ENCODE data around the gene FAM110A. TPM values are rescaled to one million over a fixed set of nuclear protein-coding genes. Genes with fewer than 3 reads are reported as not detected.

FAM110A gene
- total and polyA plus RNA-seq, 11 donors, result 1.2 to 8.1 (median 2.3) TPM

DNA sequence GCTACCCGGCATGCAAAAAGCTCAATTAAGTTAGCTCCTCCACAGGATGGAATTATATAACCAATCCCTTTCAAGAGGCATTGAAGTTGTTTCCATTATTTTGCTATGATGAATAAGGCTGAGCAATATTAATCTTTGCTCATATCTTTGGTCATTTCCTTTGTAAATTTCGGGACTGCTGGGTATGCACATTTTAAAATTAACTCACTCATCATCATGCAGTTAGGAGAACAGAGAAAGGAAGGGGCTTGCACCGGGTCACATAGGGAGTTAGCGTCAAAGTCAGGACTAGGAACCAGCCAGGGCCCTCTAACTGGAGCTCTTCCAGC, 430 bp upstream of the FAM110A start:
- TF ChIP-seq POLR2A (IDR thresholded peaks at IDR 0.05), result no peak
- no peak for TF ChIP-seq CTCF (IDR thresholded peaks at IDR 0.05)
- Histone ChIP-seq H3K27me3 (no peaks in the 10 kb centered on the region), H3K4me3 (peak overlapping the region; percentile 24 to 97 (median 81)), H3K36me3 (no peaks in the 10 kb centered on the region), H3K4me1 (peaks cover 0 to 45% (median 22%) of the 10 kb centered on the region in 12 donors), H3K9me3 (peaks cover 0 to 5% (median 0%) of the 10 kb centered on the region in 12 donors), H3K27ac (peak overlapping the region; percentile 49 to 96 (median 84))
- ATAC-seq (no peak), DNase-seq (no peak)
- intact Hi-C loops (cut with DNase I), result loop anchor here in 3 of 10 donors (5.0 to 10.0 kb wide), 3 partner anchors 284 to 562 kb away; partner anchors contain the start of genes CSNK2A1 (in 1 of the 3), FKBP1A (in 1 of the 3) and PSMF1 (in 1 of the 3)
- WGBS, 4 donors, result 3 to 7% (median 4%) methylated on average over 4 of the region's 4 CpGs

DNA sequence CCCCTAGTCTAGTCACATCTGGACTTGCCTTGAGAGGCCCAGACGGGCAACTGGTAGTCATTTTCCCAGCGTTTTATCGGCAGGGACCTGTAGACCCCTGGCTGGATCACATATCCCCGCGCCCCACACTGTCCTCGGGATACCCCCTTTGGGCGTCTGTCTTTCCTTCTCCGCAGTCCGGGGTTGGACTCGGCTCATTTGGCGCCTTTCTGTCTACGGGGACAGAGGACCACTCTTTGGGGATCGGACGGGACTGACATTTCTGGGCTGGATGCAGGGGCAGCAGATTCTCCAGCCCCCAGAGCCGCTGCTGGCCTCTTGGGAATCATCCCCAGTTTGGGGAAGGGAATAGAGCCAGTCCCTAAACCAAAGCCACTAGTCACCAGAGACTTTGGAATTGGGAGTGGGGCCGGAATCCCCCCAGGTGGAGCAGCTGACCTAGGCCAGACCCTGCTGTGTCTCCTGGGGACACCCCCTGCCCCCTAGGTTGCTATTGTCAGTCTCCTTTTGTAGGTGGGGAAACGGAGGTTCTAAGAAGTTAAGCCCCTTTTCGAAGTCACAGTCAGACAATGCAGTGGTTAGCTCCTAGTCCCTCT, 734 bp downstream of the FAM110A start:
- intact Hi-C loops (cut with DNase I), result loop anchor here in 3 of 10 donors (5.0 to 10.0 kb wide), 3 partner anchors 283 to 561 kb away; partner anchors contain the start of genes CSNK2A1 (in 1 of the 3), FKBP1A (in 1 of the 3) and PSMF1 (in 1 of the 3)
- DNase-seq, result no peak
- H3K4me3 ChIP-seq, result peak overlapping the region; percentile 69 to 97 (median 81)
- no peaks in the 10 kb centered on the region for H3K27me3 ChIP-seq
- no peak for ATAC-seq
- peaks cover 0 to 10% (median 0%) of the 10 kb centered on the region in 12 donors for H3K9me3 ChIP-seq
- WGBS, 4 donors, result 11 to 23% (median 13%) methylated on average over 18 of the region's 18 CpGs
- H3K36me3 ChIP-seq, result no peaks in the 10 kb centered on the region
- TF ChIP-seq CTCF (IDR thresholded peaks at IDR 0.05), result no peak
- no peak for TF ChIP-seq POLR2A (IDR thresholded peaks at IDR 0.05)
- peaks cover 0 to 49% (median 22%) of the 10 kb centered on the region in 12 donors for H3K4me1 ChIP-seq
- H3K27ac ChIP-seq, result peak overlapping the region in 11 of 12 donors; percentile 49 to 96 (median 85)

- H3K4me3 ChIP-seq, result peak overlapping the region in 1 of 12 donors; percentile 8
- peak; percentile 74 to 90 (median 81) for DNase-seq
- ATAC-seq, result peak; percentile 77 to 89 (median 83)
These were observed 2.1 kb downstream of the FAM110A start for GRCh38 chr20:835608-836045.

More at GRCh38 chr20:835608-836045, 2.1 kb downstream of the FAM110A start:
- Histone ChIP-seq H3K4me1 (peaks cover 0 to 49% (median 22%) of the 10 kb centered on the region in 12 donors), H3K36me3 (peaks cover 0 to 9% (median 0%) of the 10 kb centered on the region in 9 donors), H3K27ac (peak overlapping the region in 2 of 12 donors; percentile 12 to 73), H3K27me3 (no peaks in the 10 kb centered on the region), H3K9me3 (peaks cover 0 to 10% (median 0%) of the 10 kb centered on the region in 12 donors)
- intact Hi-C loops (cut with DNase I), result loop anchor here in 2 of 10 donors (10.0 kb wide), 2 partner anchors 291 to 559 kb away; partner anchors contain the start of genes CSNK2A1 (in 1 of the 2) and FKBP1A (in 1 of the 2)
- TF ChIP-seq POLR2A (IDR thresholded peaks at IDR 0.05) (no peak), CTCF (IDR thresholded peaks at IDR 0.05) (no peak)
- 33 to 57% (median 53%) methylated on average over 2 of the region's 2 CpGs for WGBS, 4 donors
